ENCODE measurements around the gene VPS37D. TPM values are rescaled to one million over a fixed set of nuclear protein-coding genes. Genes with fewer than 3 reads are reported as not detected.
"Not testable (repeated sequence)": the region's sequence is repeated elsewhere in the genome, so short reads cannot be mapped to it uniquely, and the experiment has no call there.

VPS37D gene
- polyA plus RNA-seq, 1 donor (not counting 4 experiments of a cell fraction or from before 2014, with no cell fraction given) = 0.81 TPM

DNA sequence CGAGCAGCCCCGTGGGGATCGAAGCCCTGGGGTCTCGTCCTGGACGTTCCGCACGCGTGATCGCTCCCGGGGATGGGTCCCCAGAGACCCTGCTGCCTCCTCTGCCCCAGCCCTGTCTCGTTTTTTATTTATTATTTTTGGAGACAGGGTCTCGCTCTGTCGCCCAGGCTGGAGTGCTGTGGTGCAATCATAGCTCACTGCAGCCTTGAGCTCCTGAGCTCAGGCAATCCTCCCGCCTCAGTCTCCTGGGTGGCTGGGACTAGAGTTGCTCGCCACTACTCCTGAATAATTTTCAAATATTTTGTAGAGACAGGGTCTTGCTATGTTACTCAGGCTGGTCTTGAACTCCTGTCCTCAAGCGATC is 52.2 kb downstream of the VPS37D start:
- Histone ChIP-seq H3K4me1 (ENCODE audit: control insufficient read depth, extremely low read depth, insufficient read depth, low read length) (peaks cover 33% of the 10 kb centered on the region), H3K27ac (ENCODE audit: control insufficient read depth, insufficient read depth, low read length) (no peak overlapping the region)

DNA sequence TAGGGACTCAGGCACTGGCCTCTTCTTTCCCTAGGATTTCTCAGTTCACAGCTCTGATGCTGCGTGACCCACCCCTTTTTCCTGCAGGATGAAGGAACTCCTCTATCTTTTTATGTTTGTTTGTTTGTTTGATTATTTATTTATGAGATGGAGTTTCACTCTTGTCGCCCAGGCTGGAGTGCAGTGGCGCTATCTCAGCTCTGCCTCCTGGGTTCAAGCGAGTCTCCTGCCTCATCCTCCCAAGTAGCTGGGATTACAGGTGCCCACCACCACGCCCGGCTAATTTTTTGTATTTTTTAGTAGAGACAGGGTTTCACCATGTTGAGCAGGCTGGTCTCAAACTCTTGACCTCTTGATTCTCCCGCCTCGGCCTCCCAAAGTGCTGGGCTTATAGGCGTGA is 52.8 kb downstream of the VPS37D start:
- H3K4me2 ChIP-seq (ENCODE audit: control insufficient read depth, extremely low read depth, insufficient read depth, low read depth, low read length); H3K27ac ChIP-seq (ENCODE audit: control insufficient read depth, insufficient read depth, low read length); dilution Hi-C loops (cut with MboI; ENCODE audit: extremely low pct_ligation_motif_present, low sequenced_read_pairs); H3K36me3 ChIP-seq (ENCODE audit: control insufficient read depth in 2 of 2, extremely low read depth in 1 of 2, insufficient read depth in 2 of 2, low read length in 2 of 2); H3K9me1 ChIP-seq (ENCODE audit: control insufficient read depth, extremely low read depth, insufficient read depth, low read length); H2AFZ ChIP-seq (ENCODE audit: control insufficient read depth, low read length); H3K9me3 ChIP-seq (ENCODE audit: control insufficient read depth, low read depth, low read length); FAIRE-seq; DNase-seq (ENCODE audit: low read depth, low spot score); H3K9ac ChIP-seq (ENCODE audit: control insufficient read depth, extremely low read depth, insufficient read depth, low read length); H3K27me3 ChIP-seq (ENCODE audit: control insufficient read depth, extremely low read depth, insufficient read depth, low read length); H3K4me3 ChIP-seq (ENCODE audit: control insufficient read depth in 2 of 3, extremely low read depth in 1 of 3, insufficient read depth in 2 of 3, low read depth in 1 of 3, low read length in 3 of 3): not testable (repeated sequence)
- peaks cover 22% of the 10 kb centered on the region for H4K20me1 ChIP-seq (ENCODE audit: control insufficient read depth, extremely low read depth, insufficient read depth, low read length)
- peaks cover 31% of the 10 kb centered on the region for H3K4me1 ChIP-seq (ENCODE audit: control insufficient read depth, extremely low read depth, insufficient read depth, low read length)
- peaks cover 33% of the 10 kb centered on the region for H3K79me2 ChIP-seq (ENCODE audit: control insufficient read depth, insufficient read depth, low read length)

More for the DNA sequence above, 52.2 kb downstream of the VPS37D start:
- Histone ChIP-seq H3K36me3 (ENCODE audit: control insufficient read depth in 2 of 2, extremely low read depth in 1 of 2, insufficient read depth in 2 of 2, low read length in 2 of 2) (peaks cover 3 to 8% of the 10 kb centered on the region in 2 experiments), H3K4me2 (ENCODE audit: control insufficient read depth, extremely low read depth, insufficient read depth, low read depth, low read length) (peak overlapping the region; percentile 58), H3K4me3 (ENCODE audit: control insufficient read depth in 2 of 3, extremely low read depth in 1 of 3, insufficient read depth in 2 of 3, low read depth in 1 of 3, low read length in 3 of 3) (peak overlapping the region in 2 of 3 experiments; percentile 12 to 42), H3K27me3 (ENCODE audit: control insufficient read depth, extremely low read depth, insufficient read depth, low read length) (no peaks in the 10 kb centered on the region), H4K20me1 (ENCODE audit: control insufficient read depth, extremely low read depth, insufficient read depth, low read length) (peaks cover 25% of the 10 kb centered on the region), H3K9me3 (ENCODE audit: control insufficient read depth, low read depth, low read length) (no peaks in the 10 kb centered on the region), H3K9ac (ENCODE audit: control insufficient read depth, extremely low read depth, insufficient read depth, low read length) (peak overlapping the region; percentile 15), H3K9me1 (ENCODE audit: control insufficient read depth, extremely low read depth, insufficient read depth, low read length) (peaks cover 10% of the 10 kb centered on the region), H3K79me2 (ENCODE audit: control insufficient read depth, insufficient read depth, low read length) (peaks cover 36% of the 10 kb centered on the region), H2AFZ (ENCODE audit: control insufficient read depth, low read length) (no peak overlapping the region)
- TF ChIP-seq, protein P1, sequence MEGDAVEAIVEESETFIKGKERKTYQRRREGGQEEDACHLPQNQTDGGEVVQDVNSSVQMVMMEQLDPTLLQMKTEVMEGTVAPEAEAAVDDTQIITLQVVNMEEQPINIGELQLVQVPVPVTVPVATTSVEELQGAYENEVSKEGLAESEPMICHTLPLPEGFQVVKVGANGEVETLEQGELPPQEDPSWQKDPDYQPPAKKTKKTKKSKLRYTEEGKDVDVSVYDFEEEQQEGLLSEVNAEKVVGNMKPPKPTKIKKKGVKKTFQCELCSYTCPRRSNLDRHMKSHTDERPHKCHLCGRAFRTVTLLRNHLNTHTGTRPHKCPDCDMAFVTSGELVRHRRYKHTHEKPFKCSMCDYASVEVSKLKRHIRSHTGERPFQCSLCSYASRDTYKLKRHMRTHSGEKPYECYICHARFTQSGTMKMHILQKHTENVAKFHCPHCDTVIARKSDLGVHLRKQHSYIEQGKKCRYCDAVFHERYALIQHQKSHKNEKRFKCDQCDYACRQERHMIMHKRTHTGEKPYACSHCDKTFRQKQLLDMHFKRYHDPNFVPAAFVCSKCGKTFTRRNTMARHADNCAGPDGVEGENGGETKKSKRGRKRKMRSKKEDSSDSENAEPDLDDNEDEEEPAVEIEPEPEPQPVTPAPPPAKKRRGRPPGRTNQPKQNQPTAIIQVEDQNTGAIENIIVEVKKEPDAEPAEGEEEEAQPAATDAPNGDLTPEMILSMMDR (optimal IDR thresholded peaks at IDR 0.05 in 1 of 3, IDR thresholded peaks at IDR 0.05 in 1 of 3, conservative IDR thresholded peaks at IDR 0.05 in 1 of 3; ENCODE audit: extremely low read depth in 1 of 3, insufficient read depth in 2 of 3, low read length in 3 of 3) = no peak
- TF ChIP-seq EZH2 (IDR thresholded peaks at IDR 0.05; ENCODE audit: low read length) = no peak
- dilution Hi-C loops (cut with MboI; ENCODE audit: extremely low pct_ligation_motif_present, low sequenced_read_pairs) = no loop called here
- DNase-seq (ENCODE audit: low read depth, low spot score) = no peak
- no peak for FAIRE-seq

DNA sequence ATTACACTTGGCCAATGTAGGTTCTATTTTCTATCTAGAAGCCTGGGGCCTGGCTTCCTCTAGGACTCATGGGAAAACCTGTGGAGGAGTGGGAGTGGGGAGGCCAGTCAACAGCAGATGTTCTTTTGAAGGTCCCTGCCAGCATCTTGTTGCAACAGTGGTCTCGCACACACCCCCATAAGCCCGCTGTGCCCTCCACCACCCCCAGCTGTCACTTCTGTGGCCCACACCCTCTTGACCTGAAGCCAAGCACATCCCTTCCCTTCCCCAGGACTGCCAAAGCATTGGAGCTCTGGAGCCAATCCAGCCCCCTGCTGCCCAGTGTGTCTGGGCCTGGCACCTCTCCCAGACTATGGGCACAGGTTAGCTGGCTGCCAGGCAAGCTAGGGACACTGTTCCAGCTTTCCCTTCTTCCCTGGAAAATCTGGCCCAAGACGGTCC is 53.8 kb downstream of the VPS37D start:
- TF ChIP-seq, protein P1 (optimal IDR thresholded peaks at IDR 0.05 in 1 of 3, IDR thresholded peaks at IDR 0.05 in 1 of 3, conservative IDR thresholded peaks at IDR 0.05 in 1 of 3; ENCODE audit: extremely low read depth in 1 of 3, insufficient read depth in 2 of 3, low read length in 3 of 3) = no peak
- TF ChIP-seq EZH2 (IDR thresholded peaks at IDR 0.05; ENCODE audit: low read length) = no peak
- peaks cover under 1 to 2% of the 10 kb centered on the region in 2 experiments for H3K36me3 ChIP-seq (ENCODE audit: control insufficient read depth in 2 of 2, extremely low read depth in 1 of 2, insufficient read depth in 2 of 2, low read length in 2 of 2)
- FAIRE-seq = no peak
- H3K9me1 ChIP-seq (ENCODE audit: control insufficient read depth, extremely low read depth, insufficient read depth, low read length) = peaks cover 5% of the 10 kb centered on the region
- DNase-seq (ENCODE audit: low read depth, low spot score) = no peak
- dilution Hi-C loops (cut with MboI; ENCODE audit: extremely low pct_ligation_motif_present, low sequenced_read_pairs) = no loop called here
- H3K27me3 ChIP-seq (ENCODE audit: control insufficient read depth, extremely low read depth, insufficient read depth, low read length) = no peaks in the 10 kb centered on the region
- no peak overlapping the region for H3K27ac ChIP-seq (ENCODE audit: control insufficient read depth, insufficient read depth, low read length)
- peaks cover 13% of the 10 kb centered on the region for H4K20me1 ChIP-seq (ENCODE audit: control insufficient read depth, extremely low read depth, insufficient read depth, low read length)
- no peak overlapping the region for H2AFZ ChIP-seq (ENCODE audit: control insufficient read depth, low read length)
- H3K4me2 ChIP-seq (ENCODE audit: control insufficient read depth, extremely low read depth, insufficient read depth, low read depth, low read length) = no peak overlapping the region
- peaks cover 21% of the 10 kb centered on the region for H3K4me1 ChIP-seq (ENCODE audit: control insufficient read depth, extremely low read depth, insufficient read depth, low read length)
- H3K4me3 ChIP-seq (ENCODE audit: control insufficient read depth in 2 of 3, extremely low read depth in 1 of 3, insufficient read depth in 2 of 3, low read depth in 1 of 3, low read length in 3 of 3) = no peak overlapping the region
- no peaks in the 10 kb centered on the region for H3K9me3 ChIP-seq (ENCODE audit: control insufficient read depth, low read depth, low read length)
- H3K9ac ChIP-seq (ENCODE audit: control insufficient read depth, extremely low read depth, insufficient read depth, low read length) = no peak overlapping the region
- H3K79me2 ChIP-seq (ENCODE audit: control insufficient read depth, insufficient read depth, low read length) = peaks cover 28% of the 10 kb centered on the region
